ENCODE results near the gene TMEM132D. TPM values are rescaled to one million over a fixed set of nuclear protein-coding genes. Genes with fewer than 3 reads are reported as not detected.
"Not testable (repeated sequence)": the region's sequence is repeated elsewhere in the genome, so short reads cannot be mapped to it uniquely, and the experiment has no call there.

The TMEM132D gene
- total RNA-seq, 1 donor from 2014 or later = 0.20 TPM

GRCh38 chr12:129231491-129231890, 672.3 kb downstream of the TMEM132D start:
- DNase-seq = no peak

- DNase-seq = no peak
Observed at GRCh38 chr12:129230995-129231394, 672.8 kb downstream of the TMEM132D start.

DNA sequence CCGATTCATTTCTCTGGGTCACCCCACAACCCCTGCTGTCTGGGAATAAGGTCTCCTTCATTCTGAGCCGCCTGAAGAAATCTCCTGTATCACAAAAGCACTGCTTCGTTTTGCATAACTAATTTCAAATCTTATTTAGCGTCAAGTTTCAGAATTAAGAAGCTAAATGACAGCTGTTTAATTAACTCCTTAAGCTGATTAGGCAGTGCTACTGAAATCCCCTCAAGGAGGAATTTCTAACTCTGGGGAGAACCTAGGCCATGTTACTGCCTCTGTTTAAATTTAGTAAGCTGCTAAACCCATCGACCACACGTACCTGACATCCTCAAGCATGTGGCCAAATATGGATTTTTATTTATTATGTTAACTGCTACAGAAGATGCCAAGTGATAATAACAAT, 677.0 kb downstream of the TMEM132D start:
- no peak for DNase-seq

DNA sequence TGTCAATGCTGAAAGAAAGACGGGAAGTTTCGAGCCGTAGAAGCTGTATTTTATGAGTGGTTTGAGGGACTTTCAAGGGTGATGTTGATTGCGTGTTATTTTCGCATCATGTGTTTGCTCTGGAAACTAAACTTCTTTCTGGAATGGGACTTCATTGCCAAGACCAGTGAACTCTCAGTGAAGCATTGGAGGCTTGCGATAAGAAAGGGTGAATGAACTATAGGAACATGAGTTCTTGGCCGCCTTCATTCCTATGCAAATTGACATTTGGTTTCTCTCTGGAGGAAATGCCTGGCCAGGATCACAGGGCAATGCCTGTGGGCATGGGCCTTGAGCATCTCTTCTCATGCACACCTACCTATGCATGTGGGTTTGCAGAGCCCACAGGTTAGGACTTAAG, 677.8 kb downstream of the TMEM132D start:
- DNase-seq = no peak

DNA sequence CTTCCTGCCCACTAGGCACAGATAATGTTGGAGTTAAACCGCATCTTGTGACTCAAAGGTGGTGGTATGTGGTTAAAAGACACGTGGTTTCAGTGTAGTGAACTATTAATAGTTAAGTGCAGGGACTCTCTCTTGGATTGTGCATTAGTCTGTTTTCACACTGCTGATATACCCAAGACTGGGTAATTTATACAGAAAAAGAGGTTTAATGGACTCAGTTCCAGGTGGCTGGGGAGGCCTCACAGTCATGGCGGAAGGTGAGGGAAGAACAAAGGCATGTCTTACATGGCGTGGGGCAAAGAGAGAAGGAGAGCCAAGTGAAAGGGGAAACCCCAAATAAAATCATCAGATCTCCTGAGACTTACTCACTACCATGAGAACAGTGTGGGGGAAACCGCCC, 688.3 kb downstream of the TMEM132D start:
- no peak for DNase-seq

DNA sequence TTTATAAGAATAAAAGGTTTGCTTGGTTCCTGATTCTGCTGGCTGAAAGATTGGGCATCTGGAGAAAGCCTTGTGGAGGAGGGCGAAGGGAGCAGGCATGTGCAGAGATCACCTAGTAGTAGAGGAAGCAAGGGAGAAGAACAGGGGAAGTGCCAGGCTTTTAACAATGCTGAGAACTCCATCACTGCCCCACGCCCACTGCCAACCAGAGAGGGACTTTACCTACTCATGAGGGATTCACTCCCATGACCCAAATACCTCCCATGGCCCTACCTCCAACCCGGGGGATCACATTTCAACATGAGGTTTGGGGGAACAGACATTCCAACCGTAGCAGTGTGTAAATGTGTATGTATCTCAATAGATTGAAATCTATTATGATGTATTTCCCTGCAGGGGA, 690.3 kb downstream of the TMEM132D start:
- no peak for DNase-seq

GRCh38 chr12:129211862-129212630, 691.8 kb downstream of the TMEM132D start:
- no peak for DNase-seq

- no peak for DNase-seq
Observed at GRCh38 chr12:129208566-129208965, 695.3 kb downstream of the TMEM132D start.

DNA sequence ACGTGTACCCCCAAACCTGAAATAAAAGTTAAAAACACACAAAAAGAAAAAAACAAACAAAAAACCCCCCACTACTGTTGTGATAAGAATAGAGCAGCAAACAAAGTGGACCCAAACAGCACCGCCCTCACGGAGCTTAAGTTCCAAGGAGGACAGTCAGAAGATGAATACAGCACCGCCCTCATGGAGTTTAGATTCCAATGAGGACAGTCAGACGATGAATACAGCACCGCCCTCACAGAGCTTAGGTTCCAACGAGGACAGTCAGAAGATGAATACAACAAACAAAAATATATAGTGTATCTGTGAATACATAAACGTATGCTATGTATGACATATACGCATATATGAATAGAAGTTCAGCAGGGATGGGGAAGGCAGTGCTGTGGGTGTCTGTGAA, 696.7 kb downstream of the TMEM132D start:
- DNase-seq = no peak

GRCh38 chr12:129203456-129203855, 700.4 kb downstream of the TMEM132D start:
- DNase-seq = no peak

GRCh38 chr12:129202109-129202814, 701.6 kb downstream of the TMEM132D start:
- DNase-seq = no peak

GRCh38 chr12:129201029-129201428, 702.8 kb downstream of the TMEM132D start:
- DNase-seq = no peak

GRCh38 chr12:129200576-129200975, 703.2 kb downstream of the TMEM132D start:
- DNase-seq = no peak

GRCh38 chr12:129196927-129197326, 706.9 kb downstream of the TMEM132D start:
- no peak for DNase-seq

DNA sequence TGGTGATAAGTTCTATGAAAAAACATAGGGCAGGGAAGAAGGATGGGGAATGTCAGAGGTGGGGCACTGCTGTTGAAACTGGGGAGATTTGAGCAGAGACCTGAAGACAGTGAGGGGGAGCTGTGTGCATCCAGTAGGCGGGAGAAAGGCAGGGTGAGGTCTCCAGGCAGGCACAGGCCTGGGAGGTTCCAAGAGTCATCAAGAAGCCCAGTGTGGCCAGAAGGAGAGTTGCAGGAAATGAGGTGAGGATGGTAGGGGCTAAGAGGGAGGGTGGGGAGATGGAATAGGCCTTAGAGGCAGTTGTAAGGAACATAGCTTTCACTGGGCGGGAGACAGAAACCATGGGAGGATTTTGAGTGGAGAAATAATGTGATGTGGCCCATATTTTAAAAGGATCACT, 708.7 kb downstream of the TMEM132D start:
- no peak for DNase-seq

DNA sequence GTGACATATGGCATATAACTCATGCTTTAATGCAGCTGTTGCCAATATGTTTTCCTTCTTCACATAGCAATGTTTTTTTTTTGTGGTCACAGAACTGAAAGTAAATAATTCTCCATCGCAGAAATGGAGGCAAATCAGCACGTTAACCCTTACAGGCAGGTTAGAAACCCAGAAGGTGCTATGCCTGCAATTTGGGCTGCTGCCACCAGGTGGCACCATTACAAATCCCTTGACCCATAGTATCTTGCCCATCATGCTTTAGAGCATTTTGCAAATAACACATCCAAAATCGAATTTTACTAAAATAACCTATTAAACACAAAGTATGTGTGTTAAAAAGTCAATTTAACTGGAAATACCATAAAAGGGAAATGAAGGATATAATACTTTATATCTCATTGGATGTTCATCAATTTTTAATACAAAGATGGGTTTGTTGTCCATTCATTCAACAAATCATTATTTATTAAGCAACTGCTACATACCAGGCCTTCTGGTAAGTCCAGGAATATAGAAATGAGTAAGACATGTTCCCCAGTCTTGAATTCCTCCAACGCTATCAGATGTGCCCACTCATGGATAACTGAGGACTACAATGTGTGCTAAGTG, 710.5 kb downstream of the TMEM132D start:
- DNase-seq = no peak

GRCh38 chr12:129190827-129191226, 713.0 kb downstream of the TMEM132D start:
- no peak for DNase-seq

DNA sequence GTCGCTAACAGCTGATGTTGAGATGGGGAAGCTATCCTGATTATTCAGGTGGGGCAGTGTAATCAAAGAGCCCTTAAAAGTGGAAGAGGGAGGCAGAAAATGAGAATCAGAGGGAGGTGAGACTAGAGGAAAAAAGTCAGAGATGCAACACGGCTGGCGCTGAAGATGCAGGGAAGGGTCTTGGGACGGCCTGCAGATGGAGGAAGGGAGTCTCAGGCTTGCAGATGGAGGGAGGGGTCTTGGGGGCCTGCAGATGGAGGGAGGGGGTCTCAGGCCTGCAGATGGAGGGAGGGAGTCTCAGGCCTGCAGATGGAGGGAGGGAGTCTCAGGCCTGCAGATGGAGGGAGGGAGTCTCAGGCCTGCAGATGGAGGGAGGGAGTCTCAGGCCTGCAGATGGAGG, 713.9 kb downstream of the TMEM132D start:
- not testable (repeated sequence) for DNase-seq

DNA sequence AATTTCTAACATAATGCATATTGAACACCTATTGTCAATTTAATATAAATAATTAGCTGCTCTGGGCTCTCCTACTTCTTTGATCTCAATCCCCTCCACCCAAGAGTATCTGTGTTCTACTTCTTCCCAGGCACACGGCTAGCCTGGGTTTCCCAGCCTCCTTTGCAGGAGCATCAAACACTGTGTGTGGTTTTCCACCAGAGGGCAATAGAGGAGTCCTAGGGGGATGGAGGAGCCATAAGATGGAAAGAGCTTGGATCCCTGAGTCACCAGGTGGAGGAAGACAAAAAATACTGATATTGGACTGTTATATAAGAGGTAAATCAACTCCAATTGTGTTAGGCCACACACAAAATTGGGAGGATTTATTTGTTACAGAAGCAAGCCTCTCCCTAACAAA, 716.9 kb downstream of the TMEM132D start:
- DNase-seq = no peak

DNA sequence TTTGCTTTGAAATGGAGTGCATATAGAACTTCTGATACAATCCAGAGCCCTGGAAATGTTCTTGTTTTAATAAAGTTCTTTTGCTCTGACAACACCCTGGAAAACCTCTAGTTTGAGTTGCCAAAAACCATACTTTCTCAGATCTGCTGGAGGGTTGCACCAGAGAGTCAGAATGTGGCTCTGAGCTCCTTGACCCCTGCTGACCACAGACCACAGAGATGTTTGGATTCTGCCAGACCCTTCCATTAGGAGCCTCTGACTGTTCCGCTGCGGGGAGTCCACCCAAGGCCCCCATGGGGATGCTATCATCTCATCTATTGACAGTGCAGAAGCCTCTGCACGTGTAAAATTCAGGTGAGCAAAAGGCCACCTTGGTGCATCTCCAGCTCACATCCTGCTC, 718.0 kb downstream of the TMEM132D start:
- no peak for DNase-seq

DNA sequence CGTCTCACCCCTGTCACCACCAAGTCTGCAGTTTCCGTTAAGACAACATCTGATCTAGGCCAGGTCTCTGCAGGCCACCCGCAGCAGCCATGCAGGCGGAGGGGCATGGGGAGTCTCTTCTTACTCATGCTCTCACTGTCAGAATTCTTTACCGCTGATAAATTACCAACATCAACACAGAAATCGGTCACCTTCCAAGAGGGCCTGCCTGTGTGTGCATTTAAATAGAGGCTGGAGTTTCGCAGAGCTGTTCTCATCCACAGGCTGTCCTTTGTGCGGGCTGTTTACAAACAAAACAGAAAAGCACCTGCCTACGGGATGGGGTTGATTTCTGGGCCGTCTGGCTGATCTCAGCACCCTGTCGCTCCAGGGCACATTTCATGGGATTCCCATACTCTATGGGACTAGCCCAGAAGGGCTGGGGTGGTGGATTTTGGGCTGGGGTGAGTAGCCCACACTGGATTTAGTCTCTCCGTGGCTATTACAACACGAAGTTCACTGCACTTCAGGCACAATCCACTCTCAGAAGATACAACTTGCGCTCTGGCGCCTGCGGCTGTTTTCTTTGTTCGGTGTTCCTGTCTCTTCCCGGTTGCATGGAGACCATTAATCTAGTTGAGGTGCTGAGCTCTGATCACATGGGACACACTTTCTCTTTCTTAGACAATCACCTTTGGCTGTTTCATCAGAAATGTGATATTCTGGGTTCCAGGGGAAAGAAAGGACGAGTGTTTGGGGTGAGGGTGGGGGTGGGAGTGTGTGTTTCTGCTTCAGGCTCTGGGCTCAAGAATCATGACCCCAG, 719.5 kb downstream of the TMEM132D start:
- no peak for DNase-seq

DNA sequence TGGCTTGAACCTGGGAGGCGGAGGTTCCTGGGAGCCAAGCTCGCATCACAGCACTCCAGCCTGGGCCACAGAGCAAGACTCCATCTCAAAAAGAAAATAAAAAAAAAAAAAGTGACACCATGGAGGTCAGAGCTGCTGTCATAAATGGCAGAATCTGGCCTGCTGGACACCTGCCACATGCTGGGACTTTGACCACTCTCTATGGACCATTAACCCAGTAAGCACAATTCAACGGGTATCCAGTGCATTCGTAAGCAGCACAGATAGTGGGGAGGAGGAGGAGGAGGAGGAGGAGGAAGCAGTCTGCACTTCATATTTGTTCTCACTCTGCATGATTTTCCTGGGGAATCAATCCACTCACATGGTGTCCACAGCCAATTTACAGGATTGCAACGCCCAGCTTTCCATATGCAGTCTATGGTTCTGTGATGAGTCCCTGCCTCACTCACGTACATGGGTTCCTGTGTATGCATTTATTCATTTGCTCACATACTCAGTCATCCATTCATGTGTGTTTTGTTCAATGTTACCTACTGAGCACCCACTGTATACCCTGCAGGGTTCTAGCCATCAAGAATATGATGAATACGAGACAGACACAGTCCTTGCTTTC, 723.8 kb downstream of the TMEM132D start:
- no peak for DNase-seq

All from skin of body (tissue), 2 donors.